UCSD-AML1 (cell line): Measurements from ENCODE around the gene TRMU.

Experiments
- DNase-seq: peaks from one replicate; lab custom pipeline; 2025; ENCODE audit not compliant: unreplicated experiment; lab: John Stamatoyannopoulos, UW

TRMU gene

DNA sequence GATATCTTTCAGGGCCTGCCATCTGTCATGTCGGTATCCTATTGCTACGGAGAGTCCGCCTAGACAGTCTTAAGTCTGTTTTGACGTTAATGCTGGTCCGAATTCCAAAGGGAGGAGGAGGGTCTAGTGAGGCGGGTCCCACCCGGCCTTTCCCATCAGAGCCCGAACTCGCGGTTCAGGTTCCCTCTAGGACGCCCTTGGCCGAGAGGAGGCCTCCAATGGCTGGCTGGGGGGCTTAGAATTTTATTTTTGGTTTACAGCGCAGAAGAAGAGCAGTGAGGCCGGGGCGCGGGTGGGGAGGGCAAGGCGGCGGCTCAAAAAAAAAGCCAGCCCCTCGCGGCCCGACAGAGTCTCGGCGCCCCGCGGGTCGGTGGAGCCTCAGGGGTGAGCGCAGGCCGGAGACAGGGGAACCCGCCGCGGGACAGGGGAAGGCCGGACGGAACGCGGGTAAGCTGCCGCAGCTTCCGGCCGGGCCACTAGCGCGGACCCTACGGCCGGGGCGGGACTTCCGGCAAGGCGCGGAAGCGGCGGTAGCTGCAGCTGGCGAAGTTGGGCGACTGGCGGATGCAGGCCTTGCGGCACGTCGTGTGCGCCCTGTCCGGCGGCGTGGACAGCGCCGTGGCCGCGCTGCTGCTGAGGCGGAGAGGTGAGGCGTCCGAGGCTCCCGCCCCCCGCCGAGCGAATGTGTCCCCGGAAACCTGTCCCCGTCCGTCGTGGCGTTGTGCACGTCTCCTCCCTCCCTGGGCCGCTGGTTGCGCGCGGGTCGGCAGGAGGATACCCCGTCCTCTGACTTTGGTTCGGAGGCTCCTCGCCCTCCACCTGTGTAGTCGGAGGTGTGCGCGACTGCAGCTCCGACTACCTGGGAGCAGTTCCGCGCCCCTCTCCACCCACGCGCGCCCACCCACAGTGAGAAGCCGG, at the start of gene TRMU:
Gene TRMU, plus strand, starts transcription at position 514 of the 918 bp plus-strand sequence. Its CDS starts 51 bp downstream, at position 565.
- peak; percentile 90 for DNase-seq

DNA sequence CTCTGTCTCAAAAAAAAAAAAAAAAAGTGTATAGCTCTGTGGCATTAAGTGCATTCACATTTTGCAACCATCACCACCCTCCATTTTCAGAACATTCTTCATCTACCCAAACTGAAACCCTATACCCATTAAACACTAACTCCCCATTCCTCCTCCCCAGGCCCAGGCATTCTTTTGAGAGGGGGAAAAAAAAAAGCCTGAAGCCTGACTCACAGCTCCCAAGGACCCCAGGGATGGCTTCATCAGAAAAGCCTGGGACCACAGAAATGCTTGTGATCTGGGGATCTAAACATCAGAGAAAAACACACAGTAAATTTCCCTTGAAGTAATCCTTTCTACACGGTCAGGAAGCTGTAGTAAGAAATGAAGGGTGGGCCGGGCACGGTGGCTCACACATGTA, 49.5 kb upstream of the TRMU start:
- no peak for DNase-seq

- no peak for DNase-seq
Observed at GRCh38 chr22:46286941-46287872, 48.3 kb upstream of the TRMU start.

DNA sequence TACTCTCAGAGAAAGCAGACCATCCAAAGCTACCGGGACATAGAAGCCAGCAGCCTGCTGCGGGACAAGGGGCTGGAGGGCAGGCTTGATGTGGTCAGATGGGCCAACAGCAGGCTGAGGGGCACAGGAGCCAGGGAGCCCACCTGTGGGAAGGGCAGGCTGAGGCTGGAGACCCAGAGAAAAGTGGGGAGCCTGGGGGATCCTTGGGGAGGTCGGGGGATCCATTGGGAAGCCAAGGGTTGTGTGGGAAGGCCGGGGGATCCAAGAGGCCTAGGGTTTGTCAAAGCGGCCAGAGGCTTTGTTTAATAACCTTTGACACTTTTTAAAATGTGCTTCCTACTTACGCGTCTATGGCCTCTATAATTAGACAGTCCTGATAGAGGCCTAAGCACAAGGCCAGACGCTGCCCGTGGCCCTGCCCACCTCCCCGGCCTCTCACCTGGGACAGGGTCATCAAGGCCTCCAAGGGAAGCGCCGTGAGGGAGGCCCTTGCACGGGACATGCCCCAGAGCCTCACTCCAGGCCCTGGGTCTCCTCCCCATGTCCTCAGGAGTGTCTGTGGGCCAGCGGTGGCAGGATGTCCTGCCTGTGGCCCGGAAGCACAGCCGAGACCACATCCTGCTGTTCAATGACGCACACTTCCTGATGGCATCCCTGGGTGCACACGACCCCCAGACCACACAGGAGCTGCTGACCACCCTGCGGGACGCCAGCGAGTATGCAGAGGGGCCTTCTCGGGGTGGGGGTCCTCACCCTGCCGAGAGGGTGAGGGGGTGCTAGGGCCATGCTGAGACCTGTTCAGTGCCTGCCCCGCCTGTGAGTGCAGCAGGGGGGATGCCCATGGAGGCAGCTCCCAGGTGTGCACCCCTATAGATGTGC, 47.4 kb upstream of the TRMU start:
- peak; percentile 89 for DNase-seq

GRCh38 chr22:46288846-46289243, 46.7 kb upstream of the TRMU start:
- no peak for DNase-seq

DNA sequence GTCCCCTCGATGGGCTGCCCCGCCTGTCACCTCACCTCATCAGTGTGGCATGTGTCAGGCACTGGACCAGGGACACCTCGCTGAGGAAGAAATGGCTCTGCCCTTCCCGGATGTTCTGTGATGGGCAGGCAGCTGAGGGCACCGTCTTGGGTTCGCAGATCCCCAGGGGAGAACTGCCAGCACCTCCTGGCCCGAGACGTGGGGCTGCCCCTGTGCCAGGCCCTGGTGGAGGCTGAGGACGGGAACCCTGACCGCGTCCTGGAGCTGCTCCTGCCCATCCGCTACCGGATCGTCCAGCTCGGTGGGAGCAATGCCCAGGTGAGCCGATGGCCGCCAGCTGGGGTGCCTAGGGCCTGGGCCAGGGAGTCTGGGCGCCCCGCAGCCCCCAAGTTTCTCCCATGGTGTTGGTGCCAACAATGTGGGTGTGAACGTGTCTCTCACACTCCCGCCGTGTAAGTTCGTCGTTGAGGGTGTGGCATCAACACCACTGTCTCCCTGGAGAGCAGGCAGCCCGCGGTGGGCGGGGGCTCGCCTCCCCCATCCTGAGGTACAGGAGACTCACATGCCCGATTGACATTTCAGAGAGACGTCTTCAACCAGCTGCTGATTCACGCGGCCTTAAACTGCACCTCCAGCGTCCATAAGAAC, 46.1 kb upstream of the TRMU start:
- no peak for DNase-seq

DNA sequence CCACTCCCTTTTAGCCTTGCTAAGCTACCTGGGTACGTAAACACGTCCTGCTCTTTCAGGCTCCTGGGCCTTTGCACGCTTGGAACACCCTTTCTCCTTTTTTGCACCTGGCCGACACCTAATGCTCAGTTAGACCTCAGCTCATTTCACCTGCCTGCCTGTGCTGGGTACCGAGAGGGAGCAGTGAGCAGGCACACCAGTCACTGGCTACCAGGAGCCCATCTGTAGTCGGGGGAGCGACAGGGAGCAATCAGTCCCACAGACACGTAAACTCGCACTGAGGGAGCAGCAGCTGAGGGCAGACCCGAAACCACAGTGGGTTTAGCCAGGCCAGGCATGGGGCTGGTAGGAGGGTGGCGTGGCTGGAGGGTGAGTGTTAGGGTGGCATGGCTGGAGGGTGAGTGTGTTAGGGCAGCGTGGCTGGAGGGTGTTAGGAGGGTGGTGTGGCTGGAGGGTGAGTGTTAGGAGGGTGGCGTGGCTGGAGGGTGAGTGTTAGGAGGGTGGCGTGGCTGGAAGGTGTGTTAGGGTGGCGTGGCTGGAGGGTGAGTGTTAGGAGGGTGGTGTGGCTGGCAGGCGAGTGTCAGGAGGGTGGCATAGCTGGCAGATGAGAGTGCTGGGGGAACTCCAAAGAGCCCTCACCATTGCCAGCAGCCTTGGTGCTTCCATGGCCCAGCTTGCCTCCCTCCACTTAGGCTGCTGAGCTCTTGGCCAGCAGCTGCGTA, 45.2 kb upstream of the TRMU start:
- DNase-seq, result no peak

- DNase-seq, result no peak
Observed at GRCh38 chr22:46290843-46291785, 44.4 kb upstream of the TRMU start.

- DNase-seq, result no peak
Observed at GRCh38 chr22:46292173-46292572, 43.3 kb upstream of the TRMU start.

DNA sequence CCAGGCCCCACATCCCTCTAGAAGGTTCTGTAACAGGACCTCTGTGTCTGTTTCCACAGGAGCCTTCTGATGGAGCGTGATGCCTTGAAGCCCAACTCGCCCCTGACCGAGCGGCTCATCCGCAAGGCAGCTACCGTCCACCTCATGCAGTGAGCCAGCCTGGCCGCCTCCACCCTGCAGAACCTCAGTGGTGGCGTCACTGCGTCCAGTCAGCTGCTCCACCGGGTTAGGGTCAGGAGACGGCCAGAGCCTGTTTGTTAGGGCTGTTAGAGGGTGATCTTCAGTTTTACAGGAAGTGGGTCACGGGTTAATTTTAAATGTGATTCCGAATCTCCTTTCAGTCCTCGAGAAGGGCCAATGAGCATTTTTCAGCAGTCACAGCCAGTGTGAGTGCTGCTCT, 42.8 kb upstream of the TRMU start:
- no peak for DNase-seq

DNA sequence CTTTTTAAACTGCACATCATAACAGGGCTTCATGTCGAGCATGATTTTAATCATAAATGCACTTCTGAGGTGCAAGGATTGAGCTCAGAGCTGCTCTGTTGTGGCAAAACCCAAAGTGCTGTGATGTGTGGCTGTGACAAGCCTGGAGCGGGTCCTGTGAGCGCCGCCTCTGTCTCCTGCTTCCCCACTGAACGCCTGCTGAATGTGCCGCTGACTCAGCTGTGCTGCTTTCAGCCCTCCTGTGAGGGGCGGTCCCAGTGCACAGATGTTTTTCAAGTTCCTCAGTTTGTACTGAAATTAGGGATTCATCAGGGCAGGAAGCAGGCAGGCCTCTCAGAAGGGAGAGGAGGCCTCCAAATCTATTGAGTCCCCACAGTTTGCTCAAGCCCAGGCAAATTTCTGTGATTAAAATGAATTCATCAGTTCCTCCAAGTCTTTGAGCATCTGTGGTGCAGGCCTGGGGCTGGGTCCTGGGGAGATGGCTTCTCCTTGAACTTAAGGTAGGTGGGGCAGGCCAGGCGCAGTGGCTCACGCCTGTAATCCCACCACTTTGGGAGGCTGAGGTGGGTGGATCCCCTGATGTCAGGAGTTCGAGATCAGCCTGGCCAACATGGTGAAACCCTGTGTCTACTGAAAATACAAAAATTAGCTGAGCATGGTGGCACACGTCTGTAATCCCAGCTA, 41.8 kb upstream of the TRMU start:
- DNase-seq, result peak; percentile 71

- DNase-seq, result no peak
Observed at GRCh38 chr22:46294784-46295183, 40.7 kb upstream of the TRMU start.

DNA sequence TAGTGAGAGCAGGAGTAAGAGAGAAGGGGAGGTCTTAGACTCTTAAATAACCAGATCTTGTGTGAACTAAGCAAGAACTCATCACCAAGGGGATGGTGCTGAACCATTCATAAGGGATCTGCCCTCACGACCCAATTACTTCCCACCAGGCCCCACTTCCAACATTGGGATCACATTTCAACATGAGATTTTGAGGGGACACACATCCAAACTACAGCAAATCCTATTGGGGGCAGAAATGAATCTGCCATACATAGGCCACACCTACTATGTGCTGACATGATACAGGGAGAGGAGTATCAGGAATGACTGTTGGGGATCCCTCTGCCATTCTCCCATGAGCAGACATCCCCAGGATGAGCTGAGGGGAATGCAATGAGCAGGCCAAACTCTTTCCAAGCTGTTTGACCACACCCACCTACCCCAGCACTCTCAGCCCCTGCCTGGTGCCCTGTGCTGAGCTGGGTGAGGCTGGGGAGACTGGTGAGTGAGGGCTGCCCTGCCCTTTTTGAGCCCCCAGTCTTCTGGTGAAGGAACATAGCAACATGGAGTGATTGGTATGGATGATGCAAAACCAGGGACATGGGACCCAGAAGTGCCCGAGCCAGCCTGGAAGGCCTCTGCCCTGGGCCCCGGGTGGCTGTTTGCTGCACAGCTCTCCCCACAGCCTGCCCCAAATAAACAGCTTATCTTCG, 40.1 kb upstream of the TRMU start:
- DNase-seq, result no peak

DNA sequence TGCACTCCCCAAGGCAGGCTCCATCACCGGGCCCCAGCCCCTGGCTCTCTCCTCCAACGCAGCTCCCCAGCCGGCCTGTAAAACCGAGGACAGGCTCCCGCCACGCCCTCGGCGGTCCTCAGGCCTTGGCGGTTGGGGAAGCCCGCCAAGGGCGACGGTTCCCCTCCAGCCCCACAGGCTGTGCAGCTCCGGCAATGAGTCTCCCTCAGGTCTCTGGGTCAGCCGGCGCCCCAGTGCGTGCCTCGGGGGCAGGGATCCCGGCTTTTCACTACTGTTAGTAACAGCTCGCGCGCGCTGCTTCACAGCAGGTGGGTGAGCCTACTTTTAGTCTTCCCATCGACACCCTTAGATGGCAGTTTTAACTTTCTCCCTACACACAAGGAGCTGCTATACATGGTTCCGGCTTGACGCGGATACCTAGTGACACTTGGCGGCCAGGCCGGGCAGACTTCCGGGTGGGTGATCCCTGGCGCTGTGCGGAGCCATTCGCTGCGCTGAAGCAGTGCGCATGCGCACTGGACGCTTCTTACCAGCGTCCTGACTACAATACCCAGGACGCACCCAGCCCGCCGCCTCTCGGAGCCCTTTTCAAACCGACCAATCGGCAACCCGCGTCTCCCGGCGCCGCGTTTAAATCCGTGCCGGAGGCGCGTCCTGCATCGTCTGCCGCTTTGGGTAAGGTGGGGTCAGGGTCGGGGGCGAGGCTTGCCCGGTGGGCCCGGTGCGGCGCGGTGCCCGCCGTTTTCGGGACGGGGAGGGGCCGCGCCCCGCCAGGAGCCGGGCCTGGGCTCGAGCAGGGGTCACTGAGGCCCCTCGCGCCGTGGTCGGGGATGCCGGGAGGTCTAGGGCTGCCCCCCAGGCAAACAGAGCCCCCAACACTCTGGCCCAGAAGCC, 39.0 kb upstream of the TRMU start, which contains the start of gene GTSE1:
Gene GTSE1, plus strand, starts transcription at position 614 of the 894 bp plus-strand sequence. CDS start 531 bp downstream, outside the sequence.
- peak; percentile 98 for DNase-seq

- peak; percentile 43 for DNase-seq
Observed at GRCh38 chr22:46297151-46297812, 38.2 kb upstream of the TRMU start.

DNA sequence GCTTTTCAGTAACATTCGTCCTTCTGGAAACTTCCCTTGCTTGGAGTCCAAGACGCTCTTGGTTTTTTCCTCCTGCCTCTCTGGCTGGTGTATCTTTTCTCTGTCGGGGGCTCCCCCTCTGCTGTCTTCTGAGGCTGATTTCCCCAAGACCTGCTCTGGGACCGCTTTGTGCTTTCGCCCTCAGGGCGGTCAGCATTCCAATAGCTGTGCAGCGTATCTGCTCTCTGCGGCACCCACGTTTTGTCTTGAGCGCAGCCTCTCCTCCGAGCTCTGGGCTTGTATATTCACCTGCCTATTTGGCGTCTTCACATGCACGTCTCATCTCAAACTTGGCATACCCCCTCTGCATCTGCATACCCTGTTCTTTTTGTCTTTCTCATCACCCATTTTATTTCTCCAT, 36.4 kb upstream of the TRMU start:
- no peak for DNase-seq
